ENCODE results near the gene FZD4. TPM values are rescaled to one million over a fixed set of nuclear protein-coding genes. Genes with fewer than 3 reads are reported as not detected.

Gene FZD4
- total RNA-seq, 1 donor from 2014 or later = 14.2 TPM

DNA sequence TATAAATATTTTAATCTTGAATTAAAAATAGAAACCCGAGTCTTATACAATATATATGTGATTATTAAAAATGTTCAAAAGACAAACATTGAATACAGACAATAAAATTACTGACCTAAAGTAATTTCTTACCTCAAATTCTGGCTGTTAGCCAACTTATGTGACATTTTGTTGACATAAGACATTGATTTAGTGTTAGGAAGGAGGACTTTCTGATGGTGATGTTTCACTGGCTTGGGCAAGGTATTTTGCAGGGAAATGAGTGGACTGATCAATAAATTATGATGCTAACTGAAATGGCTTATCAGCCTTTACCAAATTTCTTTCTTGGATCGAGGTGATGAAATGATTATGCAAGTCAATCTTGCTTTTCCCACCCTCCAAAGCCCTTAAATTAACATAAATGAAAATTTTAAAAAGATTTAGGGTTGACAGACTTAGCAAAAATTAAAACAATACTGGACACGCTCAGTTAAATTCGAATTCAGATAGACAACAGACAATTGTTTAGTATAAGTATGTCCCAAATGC is 33.2 kb upstream of the FZD4 start:
- no peak for DNase-seq (ENCODE audit: extremely low spot score, unreplicated experiment)
- Mint-ChIP-seq H3K4me1 (ENCODE audit: unreplicated experiment) (peaks cover 28% of the 10 kb centered on the region), H3K4me3 (ENCODE audit: unreplicated experiment) (no peak overlapping the region), H3K36me3 (ENCODE audit: unreplicated experiment) (no peaks in the 10 kb centered on the region), H3K9me3 (ENCODE audit: unreplicated experiment) (no peaks in the 10 kb centered on the region), H3K27me3 (ENCODE audit: unreplicated experiment) (no peaks in the 10 kb centered on the region), H3K27ac (ENCODE audit: unreplicated experiment) (no peak overlapping the region)
- TF ChIP-seq, protein P1, sequence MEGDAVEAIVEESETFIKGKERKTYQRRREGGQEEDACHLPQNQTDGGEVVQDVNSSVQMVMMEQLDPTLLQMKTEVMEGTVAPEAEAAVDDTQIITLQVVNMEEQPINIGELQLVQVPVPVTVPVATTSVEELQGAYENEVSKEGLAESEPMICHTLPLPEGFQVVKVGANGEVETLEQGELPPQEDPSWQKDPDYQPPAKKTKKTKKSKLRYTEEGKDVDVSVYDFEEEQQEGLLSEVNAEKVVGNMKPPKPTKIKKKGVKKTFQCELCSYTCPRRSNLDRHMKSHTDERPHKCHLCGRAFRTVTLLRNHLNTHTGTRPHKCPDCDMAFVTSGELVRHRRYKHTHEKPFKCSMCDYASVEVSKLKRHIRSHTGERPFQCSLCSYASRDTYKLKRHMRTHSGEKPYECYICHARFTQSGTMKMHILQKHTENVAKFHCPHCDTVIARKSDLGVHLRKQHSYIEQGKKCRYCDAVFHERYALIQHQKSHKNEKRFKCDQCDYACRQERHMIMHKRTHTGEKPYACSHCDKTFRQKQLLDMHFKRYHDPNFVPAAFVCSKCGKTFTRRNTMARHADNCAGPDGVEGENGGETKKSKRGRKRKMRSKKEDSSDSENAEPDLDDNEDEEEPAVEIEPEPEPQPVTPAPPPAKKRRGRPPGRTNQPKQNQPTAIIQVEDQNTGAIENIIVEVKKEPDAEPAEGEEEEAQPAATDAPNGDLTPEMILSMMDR (IDR thresholded peaks at IDR 0.05) = no peak

DNA sequence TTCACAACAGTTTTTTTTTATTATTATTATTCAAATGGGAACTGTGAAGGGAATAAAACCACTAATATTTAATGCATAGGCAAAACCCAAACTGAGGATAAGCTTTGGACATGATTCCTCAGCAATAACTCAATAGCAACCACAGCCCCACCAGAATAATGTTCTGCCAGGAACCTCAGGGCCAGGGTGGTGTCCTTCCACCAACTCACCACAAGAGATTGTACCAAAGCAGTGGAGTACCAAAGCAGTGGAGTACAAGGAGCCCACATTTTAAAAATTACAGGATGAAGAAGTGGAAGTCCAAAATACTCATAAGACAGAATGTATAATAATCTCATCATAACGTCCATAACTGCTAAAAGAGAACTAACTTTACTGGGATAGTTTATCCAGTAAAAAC is 32.5 kb upstream of the FZD4 start:
- H3K36me3 Mint-ChIP-seq (ENCODE audit: unreplicated experiment) = no peaks in the 10 kb centered on the region
- H3K4me3 Mint-ChIP-seq (ENCODE audit: unreplicated experiment) = no peak overlapping the region
- no peaks in the 10 kb centered on the region for H3K27me3 Mint-ChIP-seq (ENCODE audit: unreplicated experiment)
- no peaks in the 10 kb centered on the region for H3K9me3 Mint-ChIP-seq (ENCODE audit: unreplicated experiment)
- TF ChIP-seq, protein P1 (IDR thresholded peaks at IDR 0.05) = no peak
- no peak for DNase-seq (ENCODE audit: extremely low spot score, unreplicated experiment)
- peaks cover 28% of the 10 kb centered on the region for H3K4me1 Mint-ChIP-seq (ENCODE audit: unreplicated experiment)
- no peak overlapping the region for H3K27ac Mint-ChIP-seq (ENCODE audit: unreplicated experiment)

DNA sequence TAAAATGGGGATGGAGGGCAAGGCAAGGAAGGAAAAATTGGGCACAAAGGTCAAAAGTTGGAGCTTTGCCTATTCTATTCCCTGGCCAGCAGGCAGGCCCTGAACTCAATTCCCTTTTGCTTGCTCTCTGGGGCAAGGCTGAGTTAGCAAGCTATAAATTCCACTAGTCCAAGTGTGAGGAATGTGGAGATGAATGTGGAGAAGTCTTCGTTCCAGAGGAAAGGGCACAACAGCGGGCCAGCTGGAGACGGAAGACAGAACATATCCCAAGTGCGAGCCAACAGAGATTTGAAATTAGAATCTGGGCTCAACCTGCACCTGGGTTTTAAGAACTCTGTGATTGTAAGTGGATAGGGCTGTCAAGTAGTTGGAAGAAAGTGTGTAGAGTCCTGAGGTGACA is 29.5 kb upstream of the FZD4 start:
- H3K27me3 Mint-ChIP-seq (ENCODE audit: unreplicated experiment) = no peaks in the 10 kb centered on the region
- H3K36me3 Mint-ChIP-seq (ENCODE audit: unreplicated experiment) = no peaks in the 10 kb centered on the region
- H3K27ac Mint-ChIP-seq (ENCODE audit: unreplicated experiment) = no peak overlapping the region
- H3K4me3 Mint-ChIP-seq (ENCODE audit: unreplicated experiment) = no peak overlapping the region
- no peaks in the 10 kb centered on the region for H3K9me3 Mint-ChIP-seq (ENCODE audit: unreplicated experiment)
- no peak for DNase-seq (ENCODE audit: extremely low spot score, unreplicated experiment)
- H3K4me1 Mint-ChIP-seq (ENCODE audit: unreplicated experiment) = peaks cover 16% of the 10 kb centered on the region
- TF ChIP-seq, protein P1 (IDR thresholded peaks at IDR 0.05) = no peak

DNA sequence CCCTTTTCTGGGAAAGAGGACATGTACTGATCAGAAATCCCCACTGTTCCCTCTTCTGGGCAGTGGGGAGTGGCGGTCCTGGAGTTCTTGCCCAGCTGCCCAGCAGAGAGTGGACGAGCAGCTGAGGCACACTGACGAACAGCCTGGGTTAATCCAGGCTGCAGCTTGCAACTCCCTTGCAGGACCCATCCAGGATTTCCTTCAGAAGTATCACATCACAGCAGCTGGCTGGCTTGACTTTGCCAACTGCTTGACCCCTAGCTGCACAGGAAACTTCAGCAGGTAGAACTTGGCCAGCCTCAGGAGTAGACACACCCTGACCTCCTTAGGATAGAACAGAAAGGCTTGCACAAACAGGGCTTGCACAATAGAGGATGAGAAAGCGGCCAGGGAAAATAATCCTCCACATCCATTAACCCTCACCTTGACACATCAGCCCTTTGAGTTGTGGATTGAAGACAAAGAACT is 27.9 kb upstream of the FZD4 start:
- Mint-ChIP-seq H3K27me3 (ENCODE audit: unreplicated experiment) (no peaks in the 10 kb centered on the region), H3K4me1 (ENCODE audit: unreplicated experiment) (peaks cover 7% of the 10 kb centered on the region), H3K27ac (ENCODE audit: unreplicated experiment) (no peak overlapping the region), H3K36me3 (ENCODE audit: unreplicated experiment) (no peaks in the 10 kb centered on the region), H3K9me3 (ENCODE audit: unreplicated experiment) (no peaks in the 10 kb centered on the region), H3K4me3 (ENCODE audit: unreplicated experiment) (no peak overlapping the region)
- TF ChIP-seq, protein P1 (IDR thresholded peaks at IDR 0.05) = no peak
- DNase-seq (ENCODE audit: extremely low spot score, unreplicated experiment) = no peak

DNA sequence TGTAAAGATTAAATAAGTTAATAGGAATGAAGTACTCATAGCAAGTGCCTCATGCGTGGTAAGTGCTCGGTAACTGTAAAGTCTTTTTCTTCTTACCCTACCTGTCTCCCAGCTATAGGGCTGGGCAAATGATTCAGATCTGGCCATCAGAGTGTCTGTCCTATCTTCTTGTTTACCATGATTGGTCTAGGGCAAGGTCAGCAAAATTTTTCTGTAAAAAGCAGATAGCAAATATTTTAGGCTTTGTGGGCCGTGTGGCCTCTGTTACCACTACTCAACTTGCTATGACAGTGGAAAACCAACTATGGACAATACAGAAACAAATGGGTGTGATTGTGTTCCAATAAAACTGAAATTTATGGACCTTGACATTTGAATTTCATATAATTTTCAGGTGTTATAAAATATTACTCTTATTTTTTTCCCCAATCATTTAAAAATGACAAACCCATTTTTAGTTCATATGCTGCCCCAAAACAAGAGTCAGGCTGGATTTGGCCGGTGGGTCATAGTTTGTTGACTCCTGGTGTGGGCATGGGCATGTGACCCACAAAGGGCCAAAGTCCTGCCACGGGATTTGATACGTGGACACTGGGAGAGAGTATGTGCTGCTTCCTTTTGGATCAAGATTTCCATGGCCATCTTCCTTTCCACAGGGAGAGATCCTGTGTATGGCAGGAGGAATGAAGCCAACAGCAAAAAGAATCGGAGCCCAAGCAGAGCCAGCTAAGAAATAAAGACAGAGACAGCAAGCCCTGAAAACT is 26.8 kb upstream of the FZD4 start:
- no peaks in the 10 kb centered on the region for H3K27me3 Mint-ChIP-seq (ENCODE audit: unreplicated experiment)
- peaks cover 7% of the 10 kb centered on the region for H3K4me1 Mint-ChIP-seq (ENCODE audit: unreplicated experiment)
- no peak overlapping the region for H3K27ac Mint-ChIP-seq (ENCODE audit: unreplicated experiment)
- DNase-seq (ENCODE audit: extremely low spot score, unreplicated experiment) = no peak
- TF ChIP-seq, protein P1 (IDR thresholded peaks at IDR 0.05) = no peak
- H3K9me3 Mint-ChIP-seq (ENCODE audit: unreplicated experiment) = no peaks in the 10 kb centered on the region
- no peaks in the 10 kb centered on the region for H3K36me3 Mint-ChIP-seq (ENCODE audit: unreplicated experiment)
- H3K4me3 Mint-ChIP-seq (ENCODE audit: unreplicated experiment) = no peak overlapping the region
